SK-N-SH (cell line): ENCODE data around the gene APOO. TPM values are rescaled to one million over a fixed set of nuclear protein-coding genes. Genes with fewer than 3 reads are reported as not detected.

Experiments
- CTCF ChIA-PET: fragments of 300-600, 350-600 bp; formaldehyde crosslinking; extraction: SDS; loops from one replicate; lab custom pipeline; 2021; lab: Yijun Ruan, JAX
- POLR2A ChIA-PET: fragments of 350-600 bp; sonication (Branson Sonifier 250); formaldehyde crosslinking; extraction: SDS; loops from one replicate; lab custom pipeline; 2020; ENCODE audit warnings: antibody characterized with exemption, inconsistent platforms; lab: Yijun Ruan, JAX
- DNase-seq: peaks from one replicate; pipeline ENCODE4 v3.0.0; 2012
- H2AFZ ChIP-seq: fragments of 200-600 bp; sonication (generic); 2 replicates; pipeline ENCODE4 v1.8.1; 2016; ENCODE audit warnings: antibody characterized with exemption, mild to moderate bottlenecking, low read depth
- H3F3A ChIP-seq: fragments of 200-600 bp; sonication (generic); replicated peaks from 2 replicates; pipeline ENCODE3; 2016; ENCODE audit warnings: antibody characterized with exemption, mild to moderate bottlenecking; ENCODE audit not compliant: insufficient read depth
- H3K27ac ChIP-seq, 2 experiments: fragments of 200-500 bp in 1 of 2; fragments of 200-600 bp in 1 of 2; sonication (Bioruptor generic) in 1 of 2; sonication (generic), shearing (Covaris generic) in 1 of 2; 2 replicates each; pipeline versions ENCODE4 v1.5.1 to v1.6.1; 2014 to 2016; ENCODE audit warnings: low read depth in 2 of 2, inconsistent platforms in 1 of 2, low read length in 1 of 2, mild to moderate bottlenecking in 1 of 2, mixed read lengths in 1 of 2
- H3K27me3 ChIP-seq: fragments of 200-600 bp; sonication (generic), shearing (Covaris generic); 2 replicates; pipeline ENCODE4 v1.6.1; 2016; ENCODE audit warnings: mixed run types; ENCODE audit not compliant: insufficient read depth
- H3K36me3 ChIP-seq, 2 experiments: fragments of 200-500 bp in 1 of 2; fragments of 200-600 bp in 1 of 2; sonication (Bioruptor generic) in 1 of 2; sonication (generic) in 1 of 2; replicated peaks in 1 of 2; 2 replicates each; pipeline versions ENCODE3 to v1.5.1; 2014 to 2016; ENCODE audit warnings: low read length in 1 of 2, mild to moderate bottlenecking in 1 of 2; ENCODE audit not compliant: insufficient read depth in 2 of 2, control insufficient read depth in 1 of 2
- H3K4me1 ChIP-seq, 2 experiments: fragments of 200-500 bp in 1 of 2; fragments of 200-600 bp in 1 of 2; sonication (Bioruptor generic) in 1 of 2; sonication (generic), shearing (Covaris generic) in 1 of 2; 2 replicates each; pipeline versions ENCODE4 v1.5.1 to v1.6.1; 2014 to 2016; ENCODE audit warnings: low read depth in 1 of 2, low read length in 1 of 2, mixed run types in 1 of 2; ENCODE audit not compliant: insufficient read depth in 2 of 2, control insufficient read depth in 1 of 2
- H3K4me2 ChIP-seq: fragments of 200-600 bp; sonication (generic), shearing (Covaris generic); 2 replicates; pipeline ENCODE4 v1.6.1; 2017; ENCODE audit warnings: mixed run types
- H3K4me3 ChIP-seq, 2 experiments: fragments of 200-500 bp in 1 of 2; fragments of 200-600 bp in 1 of 2; sonication (Bioruptor generic) in 1 of 2; sonication (generic), shearing (Covaris generic) in 1 of 2; 2 replicates each; pipeline versions ENCODE4 v1.5.1 to v1.8.1; 2014 to 2016; ENCODE audit warnings: low read depth in 2 of 2, inconsistent platforms in 1 of 2, low read length in 1 of 2, mild to moderate bottlenecking in 1 of 2, mixed read lengths in 1 of 2, moderate library complexity in 1 of 2
- H3K79me2 ChIP-seq: fragments of 200-600 bp; sonication (generic); 2 replicates; pipeline ENCODE4 v1.8.1; 2017; ENCODE audit warnings: mild to moderate bottlenecking; ENCODE audit not compliant: insufficient read depth
- H3K9ac ChIP-seq: fragments of 200-600 bp; sonication (generic); 2 replicates; pipeline ENCODE4 v1.6.1; 2017; ENCODE audit warnings: mixed run types
- H3K9me2 ChIP-seq: fragments of 200-600 bp; sonication (generic); 2 replicates; pipeline ENCODE4 v1.6.1; 2017; ENCODE audit warnings: mixed run types
- H3K9me3 ChIP-seq: fragments of 200-600 bp; sonication (generic); 2 replicates; pipeline ENCODE4 v1.6.1; 2017; ENCODE audit warnings: mixed run types, mild to moderate bottlenecking, moderate library complexity
- H4K20me1 ChIP-seq: fragments of 200-600 bp; sonication (generic); 2 replicates; pipeline ENCODE4 v1.6.1; 2017; ENCODE audit warnings: mild to moderate bottlenecking, mixed run types; ENCODE audit not compliant: insufficient read depth
- CHD2 ChIP-seq: fragments of 150-350 bp; IDR thresholded peaks from 2 replicates; pipeline ENCODE4 v1.6.1; 2018; ENCODE audit warnings: low read length; ENCODE audit not compliant: partially characterized antibody
- CTCF ChIP-seq: fragments of 200-600 bp; sonication (generic); IDR thresholded peaks from 2 replicates; pipeline ENCODE4 v1.6.1; 2017; ENCODE audit warnings: antibody characterized with exemption, mild to moderate bottlenecking, moderate library complexity
- ELF1 ChIP-seq: IDR thresholded peaks from 2 replicates; pipeline ENCODE4 v1.4.0; 2012
- EZH2phosphoT487 ChIP-seq: fragments of 200-600 bp; sonication (generic); IDR thresholded peaks from 2 replicates; pipeline ENCODE4 v1.6.1; 2017; ENCODE audit warnings: low read depth, mixed run types, mild to moderate bottlenecking, antibody characterized with exemption, moderate library complexity, borderline replicate concordance
- FOSL2 ChIP-seq: IDR thresholded peaks from 2 replicates; pipeline ENCODE4 v1.4.0; 2012; ENCODE audit warnings: low read depth, mild to moderate bottlenecking, moderate library complexity, borderline replicate concordance
- FOXM1 ChIP-seq: IDR thresholded peaks from 2 replicates; pipeline ENCODE4 v1.4.0; 2012; ENCODE audit warnings: low read depth, mild to moderate bottlenecking
- GATA2 ChIP-seq: sonication (generic); formaldehyde crosslinking; IDR thresholded peaks from 2 replicates; pipeline ENCODE4 v1.5.0; 2020; ENCODE audit warnings: mild to moderate bottlenecking, missing genetic modification reagents
- IRF3 ChIP-seq: fragments of 150-350 bp; IDR thresholded peaks from 2 replicates; pipeline ENCODE4 v1.6.1; 2016; ENCODE audit warnings: mild to moderate bottlenecking, low read depth, low read length
- JUND ChIP-seq: IDR thresholded peaks from 2 replicates; pipeline ENCODE4 v1.4.0; 2012
- MXI1 ChIP-seq: IDR thresholded peaks from 2 replicates; pipeline ENCODE4 v1.6.1; 2012; ENCODE audit warnings: mild to moderate bottlenecking, low read depth, low read length, improper control_type of control experiment
- POLR2AphosphoS5 ChIP-seq: IDR thresholded peaks from 2 replicates; pipeline ENCODE4 v1.6.1; 2012; ENCODE audit warnings: low read depth, low read length
- RAD21 ChIP-seq: IDR thresholded peaks from 2 replicates; pipeline ENCODE4 v1.6.1; 2012; ENCODE audit warnings: mild to moderate bottlenecking, low read length
- REST ChIP-seq: IDR thresholded peaks from 2 replicates; pipeline ENCODE4 v1.6.1; 2012; ENCODE audit warnings: mild to moderate bottlenecking, low read depth, low read length, moderate library complexity
- RFX5 ChIP-seq: IDR thresholded peaks from 2 replicates; pipeline ENCODE4 v1.6.1; 2012; ENCODE audit warnings: mild to moderate bottlenecking, improper control_type of control experiment, low read length
- SIN3A ChIP-seq: IDR thresholded peaks from 2 replicates; pipeline ENCODE4 v1.6.1; 2012; ENCODE audit warnings: low read depth, mild to moderate bottlenecking, low read length, moderate library complexity, borderline replicate concordance
- TAF1 ChIP-seq: IDR thresholded peaks from 2 replicates; pipeline ENCODE4 v1.6.1; 2012; ENCODE audit warnings: low read depth, mild to moderate bottlenecking, low read length, moderate library complexity, borderline replicate concordance
- USF1 ChIP-seq: IDR thresholded peaks from 2 replicates; pipeline ENCODE4 v1.4.0; 2012; ENCODE audit warnings: low read depth, borderline replicate concordance
- ZBTB33 ChIP-seq: IDR thresholded peaks from 2 replicates; pipeline ENCODE4 v1.4.0; 2012; ENCODE audit warnings: low read depth, borderline replicate concordance
- WGBS: methylation state at CpG from one replicate; pipeline ENCODE4 v1.1.6; 2017; ENCODE audit warnings: low lambda C conversion rate; 5-methylcytosine and 5-hydroxymethylcytosine counted together
- polyA plus RNA-seq, 3 experiments: library from polyadenylated mRNA; depleted of rRNA; stranded (reverse); fragments of >200 nt; gene quantifications; 2 replicates each; pipeline ENCODE4 v1.2.3, GENCODE V29; 2012

Gene APOO
- polyA plus RNA-seq, 1 of the 3 experiments (the other 2 are of a cell fraction), result 22.0 TPM

GRCh38 chrX:23870041-23870440, 37.7 kb downstream of the APOO start:
- TF ChIP-seq RFX5 (no peak), POLR2AphosphoS5 (no peak), REST (no peak), CTCF (no peak), JUND (no peak), FOXM1 (no peak), CHD2 (no peak), TAF1 (no peak), EZH2phosphoT487 (no peak), ELF1 (no peak), RAD21 (no peak), IRF3 (no peak), USF1 (no peak), SIN3A (no peak), FOSL2 (no peak), ZBTB33 (no peak), MXI1 (no peak), GATA2 (CRISPR knock-in tag) (no peak)
- TF ChIP-seq, all 33 proteins: peak for 0
- Histone ChIP-seq H3K27ac (no peak overlapping the region), H3K9me2 (no peaks in the 10 kb centered on the region), H3F3A (no peaks in the 10 kb centered on the region), H3K4me3 (no peak overlapping the region), H3K9me3 (no peaks in the 10 kb centered on the region), H3K27me3 (peaks cover 6% of the 10 kb centered on the region; the same call in 1 of the 2 replicates), H3K9ac (no peak overlapping the region), H3K79me2 (no peaks in the 10 kb centered on the region), H3K4me1 (no peaks in the 10 kb centered on the region), H2AFZ (no peak overlapping the region), H3K4me2 (no peak overlapping the region), H3K36me3 (no peaks in the 10 kb centered on the region), H4K20me1 (no peaks in the 10 kb centered on the region)
- ChIA-PET POLR2A (no interaction called here), CTCF (interaction anchor here (1.1 kb wide), 1 partner anchor 32 kb away, joined by 3 read pairs; no protein-coding TSS in a partner anchor)
- no peak for DNase-seq
- WGBS, result 53% methylated on average over 2 of the region's 2 CpGs
